ENCODE results near the gene STX3. TPM values are rescaled to one million over a fixed set of nuclear protein-coding genes. Genes with fewer than 3 reads are reported as not detected.

The STX3 gene
- total and polyA plus RNA-seq, 2 of the 8 experiments (the other 6 are each of a cell fraction or from before 2014, with no cell fraction given), result 50.5 to 56.1 TPM

- no peak overlapping the region for H3K9ac ChIP-seq (replicated peaks in 1 of 4; ENCODE audit: extremely low read depth in 1 of 4, low read depth in 3 of 4, low read length in 3 of 4)
- CTCF ChIA-PET (ENCODE audit: partially characterized antibody), result interaction anchor here (1.0 to 1.4 kb wide), 2 partner anchors 23 to 78 kb away, joined by 3 to 4 read pairs; no protein-coding TSS in a partner anchor
- no peak for FAIRE-seq
- H2BK20ac ChIP-seq (ENCODE audit: low read length), result no peak overlapping the region
- no peak overlapping the region for H3K4me2 ChIP-seq (ENCODE audit: insufficient read depth in 1 of 2, low read depth in 2 of 2, low read length in 2 of 2)
- no peak overlapping the region for H3K27ac ChIP-seq (ENCODE audit: low read depth, low read length)
- no peak for DNase-seq (ENCODE audit: low read depth in 1 of 2, low spot score in 2 of 2)
- no peak overlapping the region for H2BK120ac ChIP-seq (replicated peaks; ENCODE audit: low read depth, low read length)
- no peaks in the 10 kb centered on the region for H4K20me1 ChIP-seq (replicated peaks in 1 of 2; ENCODE audit: control insufficient read depth in 1 of 2, insufficient read depth in 2 of 2, low read length in 2 of 2)
- no peak for TF ChIP-seq CHD1 (IDR thresholded peaks at IDR 0.05; ENCODE audit: low read depth, low read length)
- TF ChIP-seq GABPA (IDR thresholded peaks at IDR 0.05; ENCODE audit: borderline replicate concordance, insufficient read depth, low read length), result no peak
- no peak for TF ChIP-seq CTBP2 (IDR thresholded peaks at IDR 0.05; ENCODE audit: borderline replicate concordance, insufficient read depth, insufficient read length, low read length)
- no peak for TF ChIP-seq RNF2 (IDR thresholded peaks at IDR 0.05; ENCODE audit: borderline replicate concordance, low read depth, low read length, missing control alignments, poor library complexity, severe bottlenecking)
- no peak for TF ChIP-seq EGR1 (IDR thresholded peaks at IDR 0.05; ENCODE audit: borderline replicate concordance, low read depth, low read length)
- H4K8ac ChIP-seq (ENCODE audit: extremely low read depth, insufficient read depth, low read length), result no peak overlapping the region
- H3K79me1 ChIP-seq (ENCODE audit: low read depth, low read length), result no peaks in the 10 kb centered on the region
- H3K14ac ChIP-seq (ENCODE audit: insufficient read length), result no peak overlapping the region
- no peaks in the 10 kb centered on the region for H3K23me2 ChIP-seq (ENCODE audit: low read depth, low read length)
- no peak overlapping the region for H3K23ac ChIP-seq (ENCODE audit: insufficient read length)
- H3K79me2 ChIP-seq (ENCODE audit: control insufficient read depth in 1 of 2, insufficient read depth in 2 of 2, low read length in 2 of 2), result no peaks in the 10 kb centered on the region
- no peak overlapping the region for H2BK15ac ChIP-seq (ENCODE audit: low read length)
- no peak overlapping the region for H3K56ac ChIP-seq (replicated peaks; ENCODE audit: insufficient read length, low read depth, low read length)
- H3K4me1 ChIP-seq (replicated peaks in 1 of 4; ENCODE audit: control insufficient read depth in 3 of 4, insufficient read depth in 4 of 4, low read length in 3 of 4), result peaks cover 0 to 4% (median 1%) of the 10 kb centered on the region in 4 experiments; a peak in 3 of 7 replicates
- 86% methylated on average over 2 of the region's 2 CpGs; no CpG with 5 or more reads in 1 of the 2 experiments for WGBS, 2 experiments (ENCODE audit: extremely low coverage in 1 of 2, insufficient coverage in 1 of 2, insufficient read length in 1 of 2, insufficient replicate concordance in 2 of 2, low coverage in 1 of 2, low lambda C conversion rate in 2 of 2, missing lambda C conversion rate in 1 of 2)
- POLR2A ChIA-PET (ENCODE audit: partially characterized antibody), result no interaction called here
- no peak overlapping the region for H3K18ac ChIP-seq (ENCODE audit: extremely low read depth, low read length)
- H2BK5ac ChIP-seq (ENCODE audit: low read depth, low read length), result no peak overlapping the region
- no peak overlapping the region for H2AK5ac ChIP-seq (ENCODE audit: low read depth, low read length)
- H3K9me3 ChIP-seq (ENCODE audit: insufficient read depth in 2 of 2, low read depth in 1 of 2, low read length in 1 of 2), result 0 out of 4 replicates have a peak, but pooled peaks cover 0 to 4% of the 10 kb centered on the region in 2 experiments
- H2BK12ac ChIP-seq (ENCODE audit: low read depth, low read length), result no peak overlapping the region
- no peak overlapping the region for H3K4me3 ChIP-seq (ENCODE audit: extremely low read depth in 1 of 4, insufficient read depth in 2 of 4, low read depth in 3 of 4, low read length in 4 of 4)
- no peak overlapping the region for H4K5ac ChIP-seq (ENCODE audit: insufficient read length, low read depth, low read length)
- H2AFZ ChIP-seq (ENCODE audit: low read length), result no peak overlapping the region
- no peaks in the 10 kb centered on the region for H3K27me3 ChIP-seq (replicated peaks in 1 of 4; ENCODE audit: control insufficient read depth in 3 of 4, extremely low read depth in 1 of 4, insufficient read depth in 3 of 4, low read length in 3 of 4)
- H4K91ac ChIP-seq (replicated peaks; ENCODE audit: insufficient read length, low read length), result no peak overlapping the region
- no peaks in the 10 kb centered on the region for H3K36me3 ChIP-seq (ENCODE audit: control insufficient read depth in 2 of 4, insufficient read depth in 4 of 4, low read length in 3 of 4)
- H3K4ac ChIP-seq (replicated peaks; ENCODE audit: insufficient read length, low read depth, low read length), result no peak overlapping the region
These were observed 86.3 kb downstream of the STX3 start for GRCh38 chr11:59841514-59841913.

Data from H1 (cell line).